Measurements from ENCODE around the gene PDE7B. TPM values are rescaled to one million over a fixed set of nuclear protein-coding genes. Genes with fewer than 3 reads are reported as not detected.
"Not testable (repeated sequence)": the region's sequence is repeated elsewhere in the genome, so short reads cannot be mapped to it uniquely, and the experiment has no call there.

The PDE7B gene
- total RNA-seq, 1 donor from 2014 or later = 12.6 TPM

- H3K36me3 ChIP-seq = no peaks in the 10 kb centered on the region
- H3K27ac ChIP-seq (replicated peaks) = no peak overlapping the region
- H3K27me3 ChIP-seq (ENCODE audit: low read depth) = no peaks in the 10 kb centered on the region
- no peak for DNase-seq
- intact Hi-C loops (cut with micrococcal nuclease) = no loop called here
- no peak for TF ChIP-seq CTCF (IDR thresholded peaks at IDR 0.05; ENCODE audit: borderline replicate concordance)
- no peak overlapping the region for H3K4me3 ChIP-seq
- no peaks in the 10 kb centered on the region for H3K4me1 ChIP-seq
- H3K9me3 ChIP-seq (replicated peaks) = no peaks in the 10 kb centered on the region
These were observed 362.4 kb downstream of the PDE7B start for GRCh38 chr6:136213853-136214252.

- intact Hi-C loops (cut with micrococcal nuclease) = no loop called here
- DNase-seq = no peak
- TF ChIP-seq CTCF (IDR thresholded peaks at IDR 0.05; ENCODE audit: borderline replicate concordance) = no peak
- Histone ChIP-seq H3K4me1 (no peaks in the 10 kb centered on the region), H3K27me3 (ENCODE audit: low read depth) (no peaks in the 10 kb centered on the region), H3K36me3 (no peaks in the 10 kb centered on the region), H3K4me3 (no peak overlapping the region), H3K27ac (replicated peaks) (no peak overlapping the region), H3K9me3 (replicated peaks) (peaks cover 20% of the 10 kb centered on the region)
These were observed 365.3 kb downstream of the PDE7B start for GRCh38 chr6:136216503-136217401.

- not testable (repeated sequence) for H3K4me3 ChIP-seq; H3K4me1 ChIP-seq; H3K27ac ChIP-seq (replicated peaks); H3K36me3 ChIP-seq; DNase-seq; H3K27me3 ChIP-seq (ENCODE audit: low read depth)
- peaks cover 11% of the 10 kb centered on the region for H3K9me3 ChIP-seq (replicated peaks)
- intact Hi-C loops (cut with micrococcal nuclease) = loop anchor here (5.0 kb wide), 2 partner anchors 193 to 683 kb away; no protein-coding TSS in a partner anchor
These were observed 373.5 kb downstream of the PDE7B start for GRCh38 chr6:136224974-136225373.

- Histone ChIP-seq H3K27ac (replicated peaks) (no peak overlapping the region), H3K27me3 (ENCODE audit: low read depth) (no peaks in the 10 kb centered on the region), H3K36me3 (no peaks in the 10 kb centered on the region), H3K4me1 (peaks cover 7% of the 10 kb centered on the region), H3K4me3 (no peak overlapping the region), H3K9me3 (replicated peaks) (peaks cover 5% of the 10 kb centered on the region)
- DNase-seq = no peak
- intact Hi-C loops (cut with micrococcal nuclease) = loop anchor here (5.0 kb wide), 1 partner anchor 193 kb away; no protein-coding TSS in a partner anchor
- no peak for TF ChIP-seq CTCF (IDR thresholded peaks at IDR 0.05; ENCODE audit: borderline replicate concordance)
These were observed 374.0 kb downstream of the PDE7B start for GRCh38 chr6:136225496-136225895.

- DNase-seq = peak; percentile 27
- no peaks in the 10 kb centered on the region for H3K27me3 ChIP-seq (ENCODE audit: low read depth)
- TF ChIP-seq CTCF (IDR thresholded peaks at IDR 0.05; ENCODE audit: borderline replicate concordance) = peak; percentile 100
- no peaks in the 10 kb centered on the region for H3K9me3 ChIP-seq (replicated peaks)
- H3K4me3 ChIP-seq = peak overlapping the region; percentile 43
- no peaks in the 10 kb centered on the region for H3K36me3 ChIP-seq
- H3K27ac ChIP-seq (replicated peaks) = peak overlapping the region; percentile 5
- H3K4me1 ChIP-seq = peaks cover 7% of the 10 kb centered on the region
- intact Hi-C loops (cut with micrococcal nuclease) = loop anchor here (5.0 kb wide), 1 partner anchor 194 kb away; no protein-coding TSS in a partner anchor
These were observed 374.6 kb downstream of the PDE7B start for GRCh38 chr6:136226027-136226673.

All from left ventricle myocardium inferior (tissue), 1 donor.